H9 (cell line): ENCODE data around the gene RNF157. TPM values are rescaled to one million over a fixed set of nuclear protein-coding genes. Genes with fewer than 3 reads are reported as not detected.

Source experiments
- DNase-seq: peaks from one replicate; pipeline ENCODE4 v3.0.0-alpha.2; 2017
- H2AFZ ChIP-seq: one replicate; pipeline ENCODE4 v1.6.1; 2013; ENCODE audit warnings: mild to moderate bottlenecking, low read length, control low read depth, moderate library complexity
- H2AK5ac ChIP-seq: 2 replicates; pipeline ENCODE4 v1.6.1; 2013; ENCODE audit warnings: low read length, control low read depth, mixed read lengths; ENCODE audit not compliant: insufficient read length
- H2BK120ac ChIP-seq: one replicate; pipeline ENCODE4 v1.6.1; 2013; ENCODE audit warnings: low read depth, mild to moderate bottlenecking, low read length, control low read depth, inconsistent platforms; ENCODE audit not compliant: poor library complexity, severe bottlenecking
- H2BK12ac ChIP-seq: 2 replicates; pipeline ENCODE4 v1.6.1; 2013; ENCODE audit warnings: low read length, control low read depth, mixed read lengths, low read depth; ENCODE audit not compliant: insufficient read length
- H2BK15ac ChIP-seq: 2 replicates; pipeline ENCODE4 v1.6.1; 2013; ENCODE audit warnings: low read depth, low read length, control low read depth
- H2BK20ac ChIP-seq: one replicate; pipeline ENCODE4 v1.6.1; 2013; ENCODE audit warnings: low read depth, mild to moderate bottlenecking, low read length, control low read depth, inconsistent platforms; ENCODE audit not compliant: poor library complexity, severe bottlenecking
- H2BK5ac ChIP-seq: 2 replicates; pipeline ENCODE4 v1.6.1; 2013; ENCODE audit warnings: low read length, control low read depth, mixed read lengths; ENCODE audit not compliant: insufficient read length
- H3K14ac ChIP-seq: 2 replicates; pipeline ENCODE4 v1.6.1; 2013; ENCODE audit warnings: low read length, control low read depth; ENCODE audit not compliant: insufficient read depth
- H3K18ac ChIP-seq: 2 replicates; pipeline ENCODE4 v1.6.1; 2013; ENCODE audit warnings: low read depth, mild to moderate bottlenecking, mixed read lengths, low read length, control low read depth; ENCODE audit not compliant: insufficient read length
- H3K23ac ChIP-seq: 2 replicates; pipeline ENCODE4 v1.6.1; 2013; ENCODE audit warnings: low read length, control low read depth, mixed read lengths, low read depth; ENCODE audit not compliant: insufficient read length
- H3K23me2 ChIP-seq: 2 replicates; pipeline ENCODE4 v1.6.1; 2013; ENCODE audit warnings: low read depth, mild to moderate bottlenecking, mixed read lengths, low read length, control low read depth; ENCODE audit not compliant: insufficient read length, poor library complexity, severe bottlenecking
- H3K27ac ChIP-seq: 2 replicates; pipeline ENCODE4 v1.5.1; 2013; ENCODE audit warnings: low read length, control low read depth, mixed read lengths, low read depth; ENCODE audit not compliant: insufficient read length
- H3K27me3 ChIP-seq: 2 replicates; pipeline ENCODE4 v1.6.1; 2013; ENCODE audit warnings: low read length, control low read depth, inconsistent platforms; ENCODE audit not compliant: insufficient read depth
- H3K4ac ChIP-seq: 2 replicates; pipeline ENCODE4 v1.6.1; 2013; ENCODE audit warnings: low read depth, mild to moderate bottlenecking, control low read depth, inconsistent platforms, low read length, moderate library complexity
- H3K4me1 ChIP-seq: 2 replicates; pipeline ENCODE4 v1.6.1; 2013; ENCODE audit warnings: low read length, control low read depth, inconsistent platforms; ENCODE audit not compliant: insufficient read depth
- H3K4me2 ChIP-seq: 2 replicates; pipeline ENCODE4 v1.6.1; 2013; ENCODE audit warnings: low read length, control low read depth, mixed read lengths; ENCODE audit not compliant: insufficient read length, insufficient read depth
- H3K56ac ChIP-seq: 2 replicates; pipeline ENCODE4 v1.6.1; 2013; ENCODE audit warnings: low read depth, mild to moderate bottlenecking, mixed read lengths, low read length, control low read depth; ENCODE audit not compliant: insufficient read length
- H3K79me1 ChIP-seq: 2 replicates; pipeline ENCODE4 v1.6.1; 2013; ENCODE audit warnings: low read depth, mild to moderate bottlenecking, moderate library complexity, low read length, control low read depth, inconsistent platforms; ENCODE audit not compliant: insufficient read depth, poor library complexity, severe bottlenecking
- H3K79me2 ChIP-seq: 2 replicates; pipeline ENCODE4 v1.6.1; 2013; ENCODE audit warnings: low read length, control low read depth, inconsistent platforms; ENCODE audit not compliant: insufficient read depth
- H3K9ac ChIP-seq: 2 replicates; pipeline ENCODE4 v1.6.1; 2013; ENCODE audit warnings: low read length, control low read depth, mixed read lengths; ENCODE audit not compliant: insufficient read length; ENCODE audit errors: extremely low read depth
- H3K9me3 ChIP-seq: one replicate; pipeline ENCODE4 v1.6.1; 2013; ENCODE audit warnings: low read depth, low read length, inconsistent platforms; ENCODE audit not compliant: control insufficient read depth
- H3T11ph ChIP-seq: one replicate; pipeline ENCODE4 v1.6.1; 2013; ENCODE audit warnings: mild to moderate bottlenecking, low read length, control low read depth, inconsistent platforms
- H4K20me1 ChIP-seq: one replicate; pipeline ENCODE4 v1.6.1; 2013; ENCODE audit not compliant: control insufficient read depth, insufficient read length, insufficient read depth
- H4K5ac ChIP-seq: 2 replicates; pipeline ENCODE4 v1.6.1; 2013; ENCODE audit warnings: low read depth, mild to moderate bottlenecking, mixed read lengths, low read length, control low read depth; ENCODE audit not compliant: insufficient read length
- H4K8ac ChIP-seq: replicated peaks from 2 replicates; pipeline ENCODE4 v1.6.1; 2013; ENCODE audit warnings: low read length, control low read depth, mixed read lengths, low read depth; ENCODE audit not compliant: insufficient read length
- H4K91ac ChIP-seq: 2 replicates; pipeline ENCODE4 v1.6.1; 2013; ENCODE audit warnings: low read depth, mild to moderate bottlenecking, moderate library complexity, mixed read lengths, low read length, control low read depth; ENCODE audit not compliant: insufficient read length
- H3K27ac Mint-ChIP-seq, 3 experiments: 2 replicates in 2 of 3; 3 replicates in 1 of 3; pipeline ENCODE4 v1.8.0; 2020 to 2021; ENCODE audit warnings: mixed read lengths in 3 of 3, mild to moderate bottlenecking in 1 of 3, moderate library complexity in 1 of 3
- H3K27me3 Mint-ChIP-seq: 2 replicates; pipeline ENCODE4 v1.8.0; 2021; ENCODE audit warnings: low read depth, mild to moderate bottlenecking, moderate library complexity, mixed read lengths
- H3K36me3 Mint-ChIP-seq, 3 experiments: 2 replicates in 2 of 3; 3 replicates in 1 of 3; pipeline ENCODE4 v1.8.0; 2020 to 2021; ENCODE audit warnings: low read depth in 3 of 3, mixed read lengths in 3 of 3; ENCODE audit not compliant: insufficient read depth in 1 of 3
- H3K4me1 Mint-ChIP-seq, 2 experiments: 2 replicates each; pipeline ENCODE4 v1.8.0; 2020; ENCODE audit warnings: mixed read lengths in 2 of 2
- H3K4me3 Mint-ChIP-seq, 2 experiments: 2 replicates in 1 of 2; 3 replicates in 1 of 2; pipeline ENCODE4 v1.8.0; 2020 to 2021; ENCODE audit warnings: mild to moderate bottlenecking in 2 of 2, mixed read lengths in 2 of 2, moderate library complexity in 1 of 2
- H3K9me3 Mint-ChIP-seq, 2 experiments: 2 replicates in 1 of 2; 3 replicates in 1 of 2; pipeline ENCODE4 v1.8.0; 2020; ENCODE audit warnings: mild to moderate bottlenecking in 2 of 2, mixed read lengths in 2 of 2, moderate library complexity in 1 of 2
- CTCF ChIP-seq: fragments of 200-600 bp; sonication (generic); conservative IDR thresholded peaks from 3 replicates; pipeline ENCODE4 v1.8.0; 2021; ENCODE audit warnings: antibody characterized with exemption, mild to moderate bottlenecking
- WGBS: extraction: QIAGEN DNeasy Blood & Tissue Kit; methylation state at CpG from one replicate; pipeline ENCODE4 v1.1.7; 2013; ENCODE audit warnings: missing lambda C conversion rate, low lambda C conversion rate, mixed read lengths; ENCODE audit not compliant: insufficient read length; ENCODE audit errors: extremely low coverage; 5-methylcytosine and 5-hydroxymethylcytosine counted together
- total RNA-seq: library from RNA; stranded (reverse); gene quantifications from 2 replicates; pipeline ENCODE4 v1.2.1, GENCODE V29; 2021

RNF157 gene
- total RNA-seq, 1 experiment from 2014 or later, result 9.9 TPM

- H2AK5ac ChIP-seq, result no peak overlapping the region
- Mint-ChIP-seq H3K4me1 (peaks cover 12 to 20% of the 10 kb centered on the region in 2 experiments), H3K4me3 (no peak overlapping the region), H3K27me3 (no peaks in the 10 kb centered on the region; the same call in 1 of the 2 replicates), H3K9me3 (no peaks in the 10 kb centered on the region), H3K27ac (no peak overlapping the region), H3K36me3 (no peaks in the 10 kb centered on the region; a peak in 2 of 7 replicates)
- H2BK15ac ChIP-seq, result no peak overlapping the region
- H4K20me1 ChIP-seq, result no peaks in the 10 kb centered on the region
- no peak overlapping the region for H3K27ac ChIP-seq
- no peaks in the 10 kb centered on the region; the same call in 1 of the 2 replicates for H3K4me1 ChIP-seq
- H3K27me3 ChIP-seq, result no peaks in the 10 kb centered on the region
- no peaks in the 10 kb centered on the region for H3K9me3 ChIP-seq
- H4K5ac ChIP-seq, result no peak overlapping the region
- DNase-seq, result no peak
- no peak overlapping the region for H3T11ph ChIP-seq
- H2BK20ac ChIP-seq, result no peak overlapping the region
- no peak overlapping the region for H3K14ac ChIP-seq
- H3K4ac ChIP-seq, result no peak overlapping the region
- H3K23me2 ChIP-seq, result no peaks in the 10 kb centered on the region
- H2BK120ac ChIP-seq, result no peak overlapping the region
- H3K23ac ChIP-seq, result no peak overlapping the region
- no peak overlapping the region for H2BK12ac ChIP-seq
- H4K91ac ChIP-seq, result no peak overlapping the region
- no peaks in the 10 kb centered on the region for H3K79me2 ChIP-seq
- no peak overlapping the region for H3K18ac ChIP-seq
- H3K56ac ChIP-seq, result no peak overlapping the region
- no peak overlapping the region for H2BK5ac ChIP-seq
- H4K8ac ChIP-seq, result no peak overlapping the region
- H2AFZ ChIP-seq, result no peak overlapping the region
- H3K79me1 ChIP-seq, result no peaks in the 10 kb centered on the region
- no peak overlapping the region for H3K4me2 ChIP-seq
- H3K9ac ChIP-seq, result no peak overlapping the region
- no CpG with 5 or more reads among the region's 3 CpGs for WGBS
- no peak for TF ChIP-seq CTCF
Observed at GRCh38 chr17:76196675-76197074, 43.6 kb downstream of the RNF157 start.
